GM21526 (cell line): Measurements from ENCODE around the gene RHOBTB1.

Experiments used
- ATAC-seq: cut with Tn5 transposase; IDR thresholded peaks from one replicate; pipeline ENCODE4 v1.9.1; 2021; ENCODE audit warnings: moderate library complexity; ENCODE audit not compliant: unreplicated experiment, low FRiP score

RHOBTB1 gene

DNA sequence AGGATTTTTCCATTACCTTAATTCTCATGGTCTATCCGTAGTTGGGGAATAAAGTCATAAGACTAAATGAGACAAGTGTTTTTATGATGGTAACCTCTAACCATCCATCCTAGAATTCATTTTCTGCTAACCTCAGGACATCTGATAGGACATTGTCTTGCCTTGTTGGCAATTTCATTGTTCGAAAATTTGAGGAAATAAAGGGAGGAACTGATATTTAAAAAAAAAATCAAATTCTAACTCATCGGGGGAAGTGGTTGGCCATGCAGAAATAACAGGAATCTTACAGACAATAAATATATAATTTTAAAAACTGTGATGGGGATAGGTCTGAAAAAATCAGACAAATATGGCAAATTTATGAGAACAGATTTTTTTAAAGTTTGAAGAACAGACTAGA is 21.7 kb upstream of the RHOBTB1 start:
- no peak for ATAC-seq

DNA sequence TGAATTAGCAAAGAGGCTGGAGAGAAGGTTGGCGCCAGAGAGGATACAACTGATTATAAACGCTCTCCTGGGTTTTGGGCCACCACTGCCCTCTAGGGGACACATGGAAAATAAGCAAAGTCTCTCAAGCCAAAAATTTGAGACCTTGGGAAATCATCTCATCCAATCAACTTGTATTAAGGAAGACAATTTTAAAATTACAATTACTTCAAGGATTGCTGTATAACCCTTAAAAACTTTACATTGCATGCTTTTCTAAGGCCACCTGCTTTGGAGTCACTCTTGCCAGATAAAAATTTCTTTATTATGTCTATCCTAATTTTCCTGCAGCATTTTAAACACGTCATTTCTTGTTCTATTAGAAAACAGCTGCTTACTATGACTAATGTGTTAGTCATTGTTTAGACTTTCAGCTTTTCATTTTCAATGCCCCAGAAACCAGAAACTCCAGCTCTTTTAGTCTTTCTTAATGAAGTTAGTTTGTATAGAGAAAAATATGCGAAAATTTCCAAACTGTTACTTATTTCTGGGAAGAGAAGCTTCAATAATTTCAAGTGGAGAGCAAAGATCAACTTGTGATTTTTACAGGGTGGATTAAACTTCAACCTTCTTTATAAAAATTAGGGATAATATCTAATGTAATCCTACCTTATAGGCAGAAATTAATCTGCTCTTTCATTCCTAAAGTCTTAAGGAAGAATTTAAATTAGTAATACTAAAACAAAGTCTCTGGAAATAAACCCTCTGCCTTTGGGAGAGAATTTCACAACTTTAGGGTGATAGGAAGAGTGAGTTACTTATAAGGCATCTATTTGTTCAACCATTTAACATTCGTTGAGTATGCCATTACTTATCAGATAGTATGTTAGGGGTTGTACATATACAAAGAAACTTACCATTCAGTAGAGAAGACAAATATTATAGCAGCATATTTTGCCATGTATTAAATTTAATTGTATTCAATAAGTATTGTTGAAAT is 20.6 kb upstream of the RHOBTB1 start:
- ATAC-seq = no peak

DNA sequence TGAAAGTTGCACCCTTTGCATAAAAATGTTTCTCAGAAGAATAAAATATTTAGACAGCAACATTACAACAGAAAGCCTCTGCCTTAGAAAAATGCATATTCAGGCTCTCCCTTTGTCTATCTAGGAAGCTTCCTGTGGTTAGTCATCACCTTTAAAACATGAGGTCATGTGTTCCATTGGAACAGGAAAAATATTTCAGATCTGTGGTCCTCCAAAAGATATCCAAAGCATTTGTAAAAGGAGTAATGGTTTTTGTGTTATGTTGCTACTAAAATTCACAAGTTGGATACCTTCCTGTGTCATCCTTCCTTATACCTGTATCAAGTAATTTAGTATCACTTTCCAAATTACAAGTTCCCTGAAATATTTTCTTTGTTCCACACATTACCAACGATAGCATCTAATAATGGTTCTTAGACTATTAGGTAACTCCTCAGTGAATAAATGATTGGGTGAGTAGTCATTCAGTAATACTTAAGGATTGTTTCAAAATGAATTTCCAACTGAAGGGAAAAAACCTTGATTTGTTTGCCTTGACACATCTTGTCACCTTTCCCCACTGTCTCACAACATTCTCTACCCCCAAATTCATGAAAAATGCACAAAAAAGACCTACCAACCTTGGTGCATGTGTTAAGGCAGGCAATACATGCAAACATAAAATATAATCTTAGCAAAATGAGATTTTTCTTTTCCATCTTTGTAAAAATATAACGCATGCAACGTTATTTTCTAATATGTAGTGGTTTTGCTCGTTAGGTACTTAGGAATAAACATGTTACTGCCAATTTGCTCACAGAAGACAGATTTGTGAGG is 19.7 kb upstream of the RHOBTB1 start:
- no peak for ATAC-seq

DNA sequence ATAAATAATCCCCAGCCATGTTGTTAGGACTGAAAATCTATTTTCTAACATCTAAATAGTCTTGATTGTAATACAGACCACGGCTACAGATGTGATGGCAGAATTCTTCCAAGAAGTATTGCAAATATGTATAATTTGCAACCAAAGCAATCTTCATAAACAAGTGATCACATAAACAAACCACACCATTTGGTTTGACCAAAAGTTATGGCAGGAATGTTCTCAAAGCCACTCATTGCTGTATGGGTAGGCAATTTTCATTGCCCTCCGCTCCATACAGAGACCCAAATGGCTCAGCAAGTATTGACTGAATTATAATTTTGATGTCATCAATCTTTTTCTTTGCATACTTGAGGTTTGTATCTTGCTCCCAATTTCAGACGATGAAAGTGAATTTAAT is 19.0 kb upstream of the RHOBTB1 start:
- no peak for ATAC-seq

DNA sequence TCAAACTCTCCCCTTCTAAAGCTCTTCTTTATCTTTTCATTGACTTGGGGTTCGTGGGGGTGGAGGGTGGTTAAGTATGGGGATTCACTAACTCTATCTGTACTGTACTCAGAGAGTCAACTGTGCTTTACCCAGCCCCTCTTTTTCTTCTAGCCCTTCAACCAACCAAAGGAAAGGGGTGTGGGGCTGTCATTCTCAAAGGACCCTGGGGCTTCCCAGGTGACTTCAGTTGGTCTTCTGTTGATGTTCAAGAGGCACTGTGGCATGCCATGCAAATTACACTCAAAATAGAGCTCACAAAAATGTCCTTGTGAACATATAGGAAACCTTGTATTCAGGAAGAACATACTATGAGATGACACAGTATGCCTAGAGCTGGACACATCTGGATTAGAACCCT is 16.9 kb upstream of the RHOBTB1 start:
- ATAC-seq = no peak

DNA sequence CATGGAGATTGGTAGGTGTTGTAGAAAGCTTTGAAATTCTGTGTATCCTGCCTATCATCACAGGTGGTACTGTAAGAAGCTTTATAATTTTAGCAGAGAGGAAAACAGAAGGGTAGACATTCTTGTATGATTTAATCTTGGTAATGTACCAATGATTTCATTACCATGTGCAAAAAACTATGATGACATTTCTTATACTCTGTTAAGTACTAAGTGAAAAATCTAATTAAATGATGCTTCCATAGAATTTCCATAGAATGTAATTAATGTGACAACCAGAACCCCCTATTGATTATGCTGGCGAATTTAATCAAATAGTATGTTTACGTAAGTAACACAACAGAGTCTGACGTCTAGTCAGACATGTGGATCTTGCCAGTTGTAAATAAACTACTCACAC is 16.0 kb upstream of the RHOBTB1 start:
- ATAC-seq = no peak

DNA sequence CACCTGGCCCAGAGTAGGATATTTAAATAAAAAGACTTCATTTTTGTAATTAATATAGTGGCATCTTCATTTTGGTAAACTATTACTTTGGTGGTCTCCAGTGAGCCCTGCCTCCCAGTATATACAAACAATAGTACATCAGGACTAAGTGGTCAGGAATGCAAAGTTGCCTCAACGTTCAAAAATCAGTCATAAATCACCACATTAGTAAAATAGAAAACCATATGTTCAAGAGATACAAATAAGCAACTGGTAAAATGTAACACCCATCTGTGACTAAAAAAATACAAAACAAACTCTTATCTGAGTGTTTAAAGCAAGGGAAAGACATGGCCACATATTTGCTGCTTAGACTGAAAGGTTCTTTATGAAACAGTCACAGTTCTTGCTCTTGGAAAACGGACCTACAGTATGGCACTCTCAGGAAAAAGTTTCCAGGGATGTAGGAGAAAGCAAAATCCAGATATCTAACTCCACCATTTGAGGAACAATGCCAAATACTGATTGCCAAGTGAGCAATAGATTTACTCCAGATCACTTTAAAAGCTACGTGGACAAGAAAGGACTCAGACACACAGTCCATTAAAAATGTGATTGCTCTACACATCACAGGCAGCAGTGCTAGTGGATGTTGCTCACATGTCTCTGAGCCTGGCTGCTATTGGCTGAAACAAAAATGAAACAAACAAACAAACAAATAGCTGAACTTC is 15.1 kb upstream of the RHOBTB1 start:
- ATAC-seq = no peak

DNA sequence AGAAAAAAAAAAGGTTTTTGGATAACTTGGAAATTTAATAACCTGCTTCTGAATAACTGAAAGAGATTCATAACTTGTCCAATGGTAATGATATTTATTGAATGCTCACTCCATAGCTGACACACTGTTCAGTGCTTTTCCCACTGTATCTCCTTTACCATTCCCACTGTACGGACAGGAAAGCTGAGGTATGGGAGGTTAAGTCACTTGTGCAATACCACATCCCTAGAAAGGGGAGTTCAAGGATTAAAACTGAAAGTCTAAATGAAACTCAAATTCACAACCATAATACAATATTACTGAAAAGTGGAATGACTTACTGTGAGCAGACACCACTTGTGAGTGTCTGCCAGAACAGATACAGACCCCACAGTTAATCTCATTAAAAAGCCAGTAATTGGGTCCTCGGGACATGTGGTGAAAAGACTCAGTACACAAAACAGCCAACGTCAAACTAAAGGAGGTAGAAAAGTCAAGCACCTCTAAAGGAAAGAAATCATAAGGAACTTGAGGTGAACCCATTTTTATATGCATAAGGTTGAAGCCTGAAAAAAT is 13.8 kb upstream of the RHOBTB1 start:
- ATAC-seq = no peak

DNA sequence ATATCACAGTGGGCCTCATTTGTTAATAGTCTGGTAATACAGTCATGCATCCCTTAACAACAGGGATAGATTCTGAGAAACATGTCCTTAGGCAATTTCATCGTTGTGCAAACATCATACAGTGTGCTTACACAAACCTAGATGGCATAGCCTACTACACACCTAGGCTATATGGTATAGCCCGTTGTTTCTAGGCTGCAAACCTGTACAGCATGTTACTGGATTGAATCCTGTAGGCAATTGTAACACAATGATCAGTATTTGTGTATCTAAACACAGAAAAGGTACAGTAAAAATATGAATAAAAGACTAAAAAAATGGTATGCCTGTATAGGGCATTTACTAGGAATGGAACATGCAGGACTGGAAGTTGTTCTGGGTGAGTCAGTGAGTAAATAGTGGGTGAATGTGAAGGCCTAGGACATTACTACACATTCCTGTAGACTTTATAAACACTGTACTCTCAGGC is 12.0 kb upstream of the RHOBTB1 start:
- ATAC-seq = no peak

DNA sequence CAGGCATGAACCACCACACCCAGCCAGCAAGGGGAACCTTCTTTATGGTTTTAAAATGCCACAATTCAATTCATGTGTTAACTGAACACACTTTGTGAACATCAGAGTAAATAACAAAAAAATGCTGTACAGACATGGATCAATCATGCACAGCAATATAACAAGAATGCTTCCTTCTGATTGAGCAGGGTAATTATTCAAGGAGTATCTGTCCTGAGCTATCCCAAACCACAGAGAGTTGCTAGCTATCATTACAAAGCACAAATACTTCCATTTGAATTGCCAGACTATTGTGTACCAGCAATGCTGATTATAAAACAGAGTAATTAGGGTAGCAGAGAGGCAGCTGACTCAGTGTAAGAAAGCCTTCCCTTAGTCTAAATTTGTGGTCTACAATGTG is 11.3 kb upstream of the RHOBTB1 start:
- ATAC-seq = no peak

DNA sequence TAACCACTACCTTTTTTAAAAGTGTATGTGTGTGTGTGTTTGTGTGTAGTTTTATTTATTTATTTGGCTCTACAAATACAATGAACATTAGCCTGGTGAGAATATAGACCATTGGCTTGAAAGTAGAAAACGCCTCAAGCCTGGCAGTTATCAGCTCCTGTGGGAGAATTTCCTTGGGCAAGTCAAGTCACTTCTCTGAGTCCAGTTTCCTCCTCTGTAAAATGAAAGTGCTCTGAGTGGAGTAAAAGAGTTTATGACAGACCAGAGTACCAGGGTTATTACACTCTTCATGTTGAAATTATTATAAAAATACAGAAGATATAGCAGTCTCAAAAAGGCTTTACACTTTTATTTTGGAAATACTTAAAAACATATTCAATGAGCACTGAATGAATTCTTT is 10.1 kb upstream of the RHOBTB1 start:
- ATAC-seq = no peak

DNA sequence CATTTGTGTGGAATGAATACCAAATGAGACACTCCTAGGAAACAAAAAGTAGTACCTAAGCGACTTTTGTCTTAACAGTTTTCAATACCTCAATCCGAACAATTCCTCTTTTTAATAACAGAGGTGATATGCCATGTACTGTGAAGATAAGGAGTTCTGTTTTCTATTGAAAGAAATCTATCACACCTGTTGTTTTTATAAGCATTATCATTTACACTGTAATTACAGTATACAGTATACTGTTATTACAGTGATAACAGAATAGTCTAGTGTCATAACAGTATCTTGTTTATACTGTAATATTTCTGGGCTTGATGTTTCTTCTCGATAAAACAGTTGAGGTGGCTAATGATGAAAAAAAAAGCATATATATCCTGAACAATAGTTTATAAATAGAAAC is 9.4 kb upstream of the RHOBTB1 start:
- ATAC-seq = no peak

DNA sequence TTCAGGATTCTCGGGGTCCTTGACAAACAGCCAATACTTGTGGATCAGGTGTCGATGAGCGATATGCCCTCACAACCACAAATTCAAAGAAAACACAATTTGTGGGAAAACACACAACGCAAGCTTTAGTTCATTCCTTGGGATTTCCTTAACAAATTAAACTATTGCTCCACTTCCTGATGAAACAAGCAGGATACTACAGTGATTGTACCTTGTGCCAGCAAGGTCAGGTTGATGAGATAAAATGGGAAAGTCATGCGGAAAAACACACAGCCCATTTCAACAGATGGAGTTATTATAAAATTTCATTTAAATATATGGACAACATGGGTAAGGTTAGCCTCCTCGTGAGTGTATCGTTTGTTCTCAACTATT is 8.8 kb upstream of the RHOBTB1 start:
- ATAC-seq = no peak

DNA sequence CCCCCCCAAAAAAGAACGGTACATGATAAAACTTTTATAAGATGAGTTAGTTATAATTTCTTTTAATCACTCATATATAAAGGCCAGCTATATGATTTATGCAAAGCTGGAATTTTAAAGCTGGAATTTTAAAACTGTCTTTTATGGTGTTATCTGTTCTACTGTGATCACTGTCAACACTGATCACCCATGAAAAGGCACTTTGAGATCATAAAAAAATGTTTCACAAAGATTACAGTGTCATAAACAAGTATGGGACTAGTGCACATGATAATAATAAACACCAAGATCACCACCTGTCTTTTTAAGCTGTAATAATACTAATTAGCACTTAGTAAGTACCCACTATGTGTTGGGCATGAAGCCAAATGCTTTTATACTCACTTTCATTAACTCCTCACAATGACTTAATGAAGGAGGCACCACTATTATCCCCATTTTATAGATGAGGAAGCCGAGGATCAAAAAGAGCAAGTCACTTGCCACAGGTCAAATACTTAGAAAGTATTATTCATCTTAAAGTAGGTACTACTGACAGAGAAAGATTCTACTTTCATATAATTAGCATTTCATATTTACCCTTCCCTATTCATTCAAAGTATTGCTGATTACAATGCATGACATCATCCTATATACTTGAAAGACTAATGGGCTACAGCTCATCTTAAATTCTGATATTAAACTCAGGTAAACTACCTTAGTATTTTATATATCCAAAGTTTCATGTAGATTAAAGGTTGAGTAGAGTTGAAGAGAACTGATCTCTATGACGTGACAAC is 8.3 kb upstream of the RHOBTB1 start:
- ATAC-seq = no peak

DNA sequence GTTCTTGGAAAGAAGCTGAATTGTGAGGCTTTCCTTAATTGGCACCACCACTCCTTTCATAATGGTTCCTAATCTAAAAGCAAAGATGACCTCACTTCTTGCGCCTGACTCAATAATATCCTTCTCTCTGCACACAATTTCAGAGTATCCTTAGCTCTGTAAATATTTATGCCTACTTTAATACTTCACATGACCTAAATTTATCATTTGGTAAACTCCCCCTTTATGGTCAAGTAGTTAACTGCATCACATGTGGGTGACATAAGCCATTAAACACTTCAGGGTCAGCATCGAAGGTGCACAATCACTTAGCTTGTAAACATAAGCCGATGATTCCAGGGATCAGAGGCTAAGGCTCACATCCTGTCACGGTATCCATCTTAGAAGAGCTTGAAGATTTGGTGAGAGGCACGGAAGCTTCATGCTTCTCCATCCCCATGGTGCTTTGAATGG is 7.3 kb upstream of the RHOBTB1 start:
- no peak for ATAC-seq

DNA sequence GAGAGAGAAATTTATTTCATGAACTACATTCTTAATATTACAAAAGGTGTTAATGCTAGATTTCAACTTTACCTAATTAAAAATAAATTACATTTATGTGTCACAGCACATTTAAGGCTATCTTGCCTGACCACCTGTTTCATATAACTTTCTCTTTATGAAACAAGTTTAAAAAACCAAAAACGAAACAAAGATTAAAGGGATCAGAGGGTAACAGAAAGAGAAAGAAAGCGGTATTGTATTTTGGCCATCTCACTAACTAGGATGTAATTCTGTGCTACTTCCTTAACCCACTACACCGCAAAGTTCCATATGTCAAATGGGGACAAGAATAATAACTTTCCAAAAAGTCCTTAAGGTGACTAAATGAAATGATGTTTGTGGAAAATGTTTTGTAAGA is 6.3 kb upstream of the RHOBTB1 start:
- ATAC-seq = no peak

DNA sequence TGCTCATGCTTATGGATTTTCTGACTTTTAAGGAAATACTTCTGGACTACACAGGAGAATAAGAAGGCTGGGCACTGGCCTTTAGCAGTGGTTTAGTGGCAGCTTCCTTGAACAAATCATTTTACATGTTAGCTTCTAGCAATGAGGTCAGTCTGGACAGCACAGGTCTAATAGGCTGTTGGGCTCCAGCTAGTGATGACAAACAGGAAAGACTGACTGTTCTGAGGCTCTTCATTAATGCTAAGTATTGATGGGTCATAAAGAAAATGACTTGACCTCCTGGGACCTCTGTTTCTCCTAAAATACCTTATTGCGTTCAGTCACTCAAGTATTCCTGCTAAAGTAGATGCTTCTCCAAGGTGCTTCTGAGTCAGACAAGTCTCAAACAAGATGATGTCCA is 4.9 kb upstream of the RHOBTB1 start:
- no peak for ATAC-seq

DNA sequence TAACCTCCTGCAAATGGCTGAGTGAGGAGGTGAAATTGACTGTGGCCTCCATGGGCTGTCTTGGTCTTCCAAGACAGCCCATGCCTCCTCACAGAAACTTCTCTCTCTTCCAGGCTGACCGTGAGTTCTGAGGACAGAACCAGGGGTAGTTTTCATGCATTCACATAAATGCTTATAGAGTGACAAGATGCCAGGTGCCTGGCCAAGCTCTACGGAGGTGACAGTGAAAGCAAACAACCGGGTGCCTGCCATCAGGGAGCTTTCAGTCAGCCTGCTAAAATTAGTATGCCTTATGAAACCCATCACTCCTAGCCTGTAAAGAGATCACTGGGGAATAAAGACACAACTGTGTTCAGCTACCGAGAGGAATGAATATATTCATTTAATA is 919 bp upstream of the RHOBTB1 start:
- no peak for ATAC-seq

DNA sequence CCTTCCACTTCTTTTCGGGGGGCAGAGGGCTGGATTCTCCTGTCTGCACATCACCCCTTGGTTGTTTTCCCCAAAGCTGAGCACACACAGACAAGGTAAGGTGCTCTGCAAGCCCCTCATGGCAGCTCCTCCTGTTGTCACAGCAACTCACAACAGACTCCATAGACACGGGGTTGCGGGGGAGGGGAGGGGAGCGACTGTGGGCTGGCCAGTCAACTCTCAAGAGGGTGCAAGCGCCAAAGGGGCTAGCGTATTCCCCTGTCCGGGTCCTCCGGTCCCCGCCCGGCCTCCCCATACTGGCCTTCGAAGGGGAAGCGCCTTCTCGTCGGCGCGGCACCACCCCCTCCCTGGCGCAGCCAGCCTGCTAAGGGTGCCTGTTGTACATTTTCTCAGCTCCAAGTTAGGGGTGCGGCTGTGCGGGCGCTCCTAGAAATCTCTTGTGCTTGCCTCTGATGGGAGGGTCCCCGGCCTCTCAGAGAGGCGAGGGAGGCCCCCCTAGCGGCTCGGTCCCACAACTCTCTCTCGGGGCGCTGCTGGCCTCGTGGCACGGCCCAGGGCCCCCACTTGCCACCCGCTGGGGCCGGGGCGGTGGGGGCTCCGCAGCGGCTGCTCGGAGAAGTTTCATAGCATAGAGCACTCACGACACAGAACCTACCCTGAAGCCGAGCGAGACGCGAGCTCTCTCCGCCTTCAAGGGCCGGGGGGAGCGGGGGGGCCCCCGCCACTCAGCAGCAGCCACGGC is 498 bp downstream of the RHOBTB1 start:
- no peak for ATAC-seq
